GM12878 (cell line): ENCODE data around the gene SNRPA. TPM values are rescaled to one million over a fixed set of nuclear protein-coding genes. Genes with fewer than 3 reads are reported as not detected.

Source experiments
- ATAC-seq: fragments of 200-7000 bp; cut with Tn5 transposase; 3 replicates; pipeline ENCODE4 v1.9.1; 2020; ENCODE audit warnings: mild to moderate bottlenecking, moderate library complexity
- BruUV-seq: library from RNA; stranded (reverse); fragments of 400-500 nt; replicated peaks from 2 replicates; lab custom pipeline; 2021; lab: Mats Ljungman, UMichigan
- CTCF ChIA-PET: fragments of 300-600 bp; sonication (Branson Sonifier 250); formaldehyde crosslinking; extraction: SDS; loops from one replicate; lab custom pipeline; 2021; ENCODE audit warnings: inconsistent platforms; lab: Yijun Ruan, JAX
- POLR2A ChIA-PET: fragments of 350-600 bp; formaldehyde crosslinking; extraction: SDS; loops from one replicate; lab custom pipeline; 2021; ENCODE audit warnings: inconsistent platforms; lab: Charles Lee
- RAD21 ChIA-PET: fragments of 300-600 bp; sonication (Branson Sonifier 250); formaldehyde crosslinking; loops from one replicate; lab custom pipeline; 2023; ENCODE audit warnings: antibody characterized with exemption; ENCODE audit not compliant: unreplicated experiment; lab: Charles Lee
- SMC1A ChIA-PET: fragments of 300-600 bp; sonication (Branson Sonifier 250); formaldehyde crosslinking; loops from one replicate; lab custom pipeline; 2023; ENCODE audit not compliant: unreplicated experiment, uncharacterized antibody; lab: Charles Lee
- DNase-seq: peaks from one replicate; pipeline ENCODE4 v3.0.0-alpha.2; 2011; ENCODE audit warnings: low read depth, low spot score
- FAIRE-seq: peaks from 3 replicates; lab custom pipeline; 2011; peaks lifted over from hg19 to GRCh38; lab: Jason Lieb, UNC
- H2AFZ ChIP-seq: 2 replicates; pipeline ENCODE4 v1.6.0; 2011; ENCODE audit warnings: low read depth, low read length, control low read depth; ENCODE audit not compliant: control insufficient read depth
- H3K27ac ChIP-seq: 2 replicates; pipeline ENCODE4 v1.5.1; 2011; ENCODE audit warnings: control low read depth; ENCODE audit not compliant: control insufficient read depth, insufficient read depth
- H3K27me3 ChIP-seq, 2 experiments: replicated peaks in 1 of 2; 2 replicates each; pipeline versions ENCODE4 v1.6.0 to v1.6.1; 2011; ENCODE audit warnings: low read length in 1 of 2; ENCODE audit not compliant: control insufficient read depth in 2 of 2, insufficient read depth in 2 of 2
- H3K36me3 ChIP-seq, 2 experiments: 2 replicates each; pipeline ENCODE4 v1.5.1; 2011; ENCODE audit warnings: low read length in 1 of 2; ENCODE audit not compliant: control insufficient read depth in 2 of 2, insufficient read depth in 2 of 2
- H3K4me1 ChIP-seq: 2 replicates; pipeline ENCODE4 v1.6.1; 2011; ENCODE audit warnings: mild to moderate bottlenecking, low read length, moderate library complexity, mixed read lengths; ENCODE audit not compliant: control insufficient read depth, insufficient read depth
- H3K4me2 ChIP-seq: 2 replicates; pipeline ENCODE4 v1.6.0; 2011; ENCODE audit warnings: control low read depth; ENCODE audit not compliant: control insufficient read depth, insufficient read depth
- H3K4me3 ChIP-seq: fragments of 200-600 bp; sonication (generic); 2 replicates; pipeline ENCODE4 v1.5.1; 2016
- H3K79me2 ChIP-seq: 2 replicates; pipeline ENCODE4 v1.6.0; 2011; ENCODE audit warnings: low read length; ENCODE audit not compliant: control insufficient read depth, insufficient read depth
- H3K9ac ChIP-seq: 2 replicates; pipeline ENCODE4 v1.8.0; 2011; ENCODE audit warnings: low read length, control low read depth, mixed read lengths; ENCODE audit not compliant: control insufficient read depth, insufficient read depth
- H3K9me3 ChIP-seq: replicated peaks from 3 replicates; pipeline ENCODE4 v1.5.1; 2011; ENCODE audit warnings: mild to moderate bottlenecking, low read length; ENCODE audit not compliant: control insufficient read depth, insufficient read depth
- H4K20me1 ChIP-seq: 2 replicates; pipeline ENCODE4 v1.6.0; 2011; ENCODE audit not compliant: control insufficient read depth, insufficient read depth
- ATF7 ChIP-seq: fragments of 450-650 bp; IDR thresholded peaks from 2 replicates; pipeline ENCODE4 v1.6.1; 2016; ENCODE audit warnings: low read depth, mild to moderate bottlenecking
- CHD2 ChIP-seq: IDR thresholded peaks from 2 replicates; pipeline ENCODE4 v1.6.1; 2011; ENCODE audit warnings: low read depth, low read length, improper control_type of control experiment, borderline replicate concordance
- GATAD2B ChIP-seq: fragments of 450-650 bp; conservative IDR thresholded peaks from 2 replicates; pipeline ENCODE4 v1.6.1; 2017; ENCODE audit warnings: low read depth, mild to moderate bottlenecking, moderate library complexity
- IRF4 ChIP-seq: IDR thresholded peaks from 2 replicates; pipeline ENCODE4 v1.6.1; 2011; ENCODE audit warnings: low read depth, low read length
- NBN ChIP-seq: fragments of 450-650 bp; IDR thresholded peaks from 2 replicates; pipeline ENCODE4 v1.6.1; 2016
- RCOR1 ChIP-seq: conservative IDR thresholded peaks from 2 replicates; pipeline ENCODE4 v1.6.1; 2012; ENCODE audit warnings: low read depth, low read length, improper control_type of control experiment
- TCF12 ChIP-seq: IDR thresholded peaks from 2 replicates; pipeline ENCODE4 v1.6.1; 2011; ENCODE audit warnings: low read depth, mild to moderate bottlenecking, low read length
- WGBS: methylation state at CpG from one replicate; pipeline ENCODE4 v1.1.6; 2016; ENCODE audit warnings: low lambda C conversion rate; ENCODE audit not compliant: insufficient replicate concordance, insufficient coverage; ENCODE audit errors: missing lambda C conversion rate; 5-methylcytosine and 5-hydroxymethylcytosine counted together
- in situ Hi-C: fragments of 300-500 bp; cut with MboI; formaldehyde crosslinking; loops from 9 replicates; pipeline ENCODE4 v1.14.3; 2018; ENCODE audit warnings: mixed read lengths
- intact Hi-C: fragments of 100-400 bp; cut with micrococcal nuclease; formaldehyde crosslinking; loops from one replicate; pipeline ENCODE4 v1.14.2; 2022; ENCODE audit not compliant: unreplicated experiment
- polyA plus RNA-seq, 11 experiments: library from polyadenylated mRNA; depleted of rRNA in 4 of 11; unstranded in 6 of 11; stranded (reverse) in 5 of 11; fragments of >200 nt; fragmentation: Nextera tagmentation in 4 of 11; fragmentation: Illumina TruSeq in 1 of 11; extraction: Ambion mirVana in 4 of 11; extraction: Trizol in 1 of 11; gene quantifications; 1 replicate in 1 of 11; 2 replicates in 10 of 11; pipeline versions ENCODE4 v1.2.1 to v1.2.3, GENCODE V29; 2011 to 2016; ENCODE audit warnings: inconsistent platforms in 2 of 11, missing spikeins in 2 of 11, low read depth in 1 of 11
- total RNA-seq, 4 experiments: library from RNA; depleted of rRNA in 3 of 4; stranded (reverse); fragments of >200 nt in 3 of 4; fragmentation: Illumina TruSeq in 1 of 4; extraction: Trizol in 1 of 4; gene quantifications; 2 replicates each; pipeline versions ENCODE4 v1.2.1 to v1.2.3, GENCODE V29; 2013 to 2021
- TF ChIP-seq, protein P1 (sequence below): fragments of 450-650 bp; formaldehyde crosslinking; IDR thresholded peaks from 2 replicates; pipeline ENCODE4 v1.4.0; 2020; ENCODE audit warnings: mild to moderate bottlenecking, moderate library complexity
- TF ChIP-seq, protein P2 (sequence below): fragments of 450-650 bp; formaldehyde crosslinking; IDR thresholded peaks from 2 replicates; pipeline ENCODE4 v1.4.0; 2022; ENCODE audit warnings: mild to moderate bottlenecking, moderate library complexity

Gene SNRPA
- total and polyA plus RNA-seq, 10 of the 15 experiments (the other 5 are each of a cell fraction or from before 2014, with no cell fraction given), result 14.8 to 299 (median 202) TPM

DNA sequence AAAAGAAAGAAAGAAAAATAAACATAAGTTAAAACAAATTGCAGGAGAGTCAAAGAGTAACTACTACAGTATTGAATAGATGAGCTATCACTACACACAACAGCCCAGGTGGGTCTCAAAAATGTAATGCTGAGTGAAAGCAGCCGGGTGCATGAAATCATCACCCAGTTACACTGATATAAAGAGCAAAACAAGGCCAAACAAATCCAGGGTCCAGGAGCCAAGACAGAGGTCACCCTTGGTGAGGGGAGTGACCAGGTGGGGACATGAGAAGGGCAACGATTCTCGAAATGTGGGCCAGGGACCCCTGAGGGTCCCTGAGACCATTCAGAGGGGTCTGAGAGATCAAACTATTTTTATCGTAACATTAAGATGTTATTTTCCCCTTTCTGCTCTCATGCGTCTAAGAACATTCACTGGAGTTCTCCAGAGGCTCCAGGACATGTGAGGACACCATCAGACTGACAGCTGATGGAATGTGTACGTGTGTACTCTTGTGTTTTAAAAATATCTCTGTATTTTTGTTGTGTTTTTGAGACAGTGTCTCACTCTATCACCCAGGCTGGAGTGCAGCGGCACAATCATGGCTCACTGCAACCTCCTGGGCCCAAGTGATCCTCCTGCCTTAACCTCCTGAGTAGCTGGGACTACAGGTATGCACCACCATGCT lies 44.9 kb upstream of the SNRPA start:
- H3K27me3 ChIP-seq, result no peaks in the 10 kb centered on the region
- intact Hi-C loops (no loop called here), in situ Hi-C loops (no loop called here)
- H3K4me1 ChIP-seq, result no peaks in the 10 kb centered on the region
- no peak overlapping the region for H3K4me2 ChIP-seq
- TF ChIP-seq IRF4 (no peak), CHD2 (no peak), RCOR1 (no peak), GATAD2B (no peak), NBN (no peak), ATF7 (no peak), TCF12 (no peak)
- TF ChIP-seq, protein P1, sequence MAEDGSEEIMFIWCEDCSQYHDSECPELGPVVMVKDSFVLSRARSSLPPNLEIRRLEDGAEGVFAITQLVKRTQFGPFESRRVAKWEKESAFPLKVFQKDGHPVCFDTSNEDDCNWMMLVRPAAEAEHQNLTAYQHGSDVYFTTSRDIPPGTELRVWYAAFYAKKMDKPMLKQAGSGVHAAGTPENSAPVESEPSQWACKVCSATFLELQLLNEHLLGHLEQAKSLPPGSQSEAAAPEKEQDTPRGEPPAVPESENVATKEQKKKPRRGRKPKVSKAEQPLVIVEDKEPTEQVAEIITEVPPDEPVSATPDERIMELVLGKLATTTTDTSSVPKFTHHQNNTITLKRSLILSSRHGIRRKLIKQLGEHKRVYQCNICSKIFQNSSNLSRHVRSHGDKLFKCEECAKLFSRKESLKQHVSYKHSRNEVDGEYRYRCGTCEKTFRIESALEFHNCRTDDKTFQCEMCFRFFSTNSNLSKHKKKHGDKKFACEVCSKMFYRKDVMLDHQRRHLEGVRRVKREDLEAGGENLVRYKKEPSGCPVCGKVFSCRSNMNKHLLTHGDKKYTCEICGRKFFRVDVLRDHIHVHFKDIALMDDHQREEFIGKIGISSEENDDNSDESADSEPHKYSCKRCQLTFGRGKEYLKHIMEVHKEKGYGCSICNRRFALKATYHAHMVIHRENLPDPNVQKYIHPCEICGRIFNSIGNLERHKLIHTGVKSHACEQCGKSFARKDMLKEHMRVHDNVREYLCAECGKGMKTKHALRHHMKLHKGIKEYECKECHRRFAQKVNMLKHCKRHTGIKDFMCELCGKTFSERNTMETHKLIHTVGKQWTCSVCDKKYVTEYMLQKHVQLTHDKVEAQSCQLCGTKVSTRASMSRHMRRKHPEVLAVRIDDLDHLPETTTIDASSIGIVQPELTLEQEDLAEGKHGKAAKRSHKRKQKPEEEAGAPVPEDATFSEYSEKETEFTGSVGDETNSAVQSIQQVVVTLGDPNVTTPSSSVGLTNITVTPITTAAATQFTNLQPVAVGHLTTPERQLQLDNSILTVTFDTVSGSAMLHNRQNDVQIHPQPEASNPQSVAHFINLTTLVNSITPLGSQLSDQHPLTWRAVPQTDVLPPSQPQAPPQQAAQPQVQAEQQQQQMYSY (CRISPR knock-in tag), result no peak
- TF ChIP-seq, protein P2, sequence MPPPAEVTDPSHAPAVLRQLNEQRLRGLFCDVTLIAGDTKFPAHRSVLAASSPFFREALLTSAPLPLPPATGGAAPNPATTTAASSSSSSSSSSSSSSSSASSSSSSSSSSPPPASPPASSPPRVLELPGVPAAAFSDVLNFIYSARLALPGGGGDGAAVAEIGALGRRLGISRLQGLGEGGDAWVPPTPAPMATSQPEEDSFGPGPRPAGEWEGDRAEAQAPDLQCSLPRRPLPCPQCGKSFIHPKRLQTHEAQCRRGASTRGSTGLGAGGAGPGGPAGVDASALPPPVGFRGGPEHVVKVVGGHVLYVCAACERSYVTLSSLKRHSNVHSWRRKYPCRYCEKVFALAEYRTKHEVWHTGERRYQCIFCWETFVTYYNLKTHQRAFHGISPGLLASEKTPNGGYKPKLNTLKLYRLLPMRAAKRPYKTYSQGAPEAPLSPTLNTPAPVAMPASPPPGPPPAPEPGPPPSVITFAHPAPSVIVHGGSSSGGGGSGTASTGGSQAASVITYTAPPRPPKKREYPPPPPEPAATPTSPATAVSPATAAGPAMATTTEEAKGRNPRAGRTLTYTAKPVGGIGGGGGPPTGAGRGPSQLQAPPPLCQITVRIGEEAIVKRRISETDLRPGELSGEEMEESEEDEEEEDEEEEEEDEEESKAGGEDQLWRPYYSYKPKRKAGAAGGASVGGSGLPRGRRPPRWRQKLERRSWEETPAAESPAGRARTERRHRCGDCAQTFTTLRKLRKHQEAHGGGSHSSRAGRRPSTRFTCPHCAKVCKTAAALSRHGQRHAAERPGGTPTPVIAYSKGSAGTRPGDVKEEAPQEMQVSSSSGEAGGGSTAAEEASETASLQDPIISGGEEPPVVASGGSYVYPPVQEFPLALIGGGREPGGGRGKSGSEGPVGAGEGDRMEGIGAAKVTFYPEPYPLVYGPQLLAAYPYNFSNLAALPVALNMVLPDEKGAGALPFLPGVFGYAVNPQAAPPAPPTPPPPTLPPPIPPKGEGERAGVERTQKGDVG (CRISPR knock-in tag), result no peak
- H3K79me2 ChIP-seq, result no peaks in the 10 kb centered on the region
- RAD21 ChIA-PET, result no interaction called here
- WGBS, result 80% methylated on average over 7 of the region's 7 CpGs
- no peak for DNase-seq
- no peak for ATAC-seq
- CTCF ChIA-PET, result interaction anchor here (1.0 kb wide), 1 partner anchor 113 kb away, joined by 4 read pairs; no protein-coding TSS in a partner anchor
- no TSS peak for BruUV-seq
- POLR2A ChIA-PET, result interaction anchor here (0.6 to 0.9 kb wide), 2 partner anchors 11 to 226 kb away, joined by 3 read pairs; partner anchors contain the start of genes COQ8B and ITPKC
- H3K9me3 ChIP-seq, result no peaks in the 10 kb centered on the region
- no peak overlapping the region for H3K27ac ChIP-seq
- H3K4me3 ChIP-seq, result no peak overlapping the region
- SMC1A ChIA-PET, result no interaction called here
- H4K20me1 ChIP-seq, result no peaks in the 10 kb centered on the region
- H2AFZ ChIP-seq, result no peak overlapping the region
- H3K36me3 ChIP-seq, result peaks cover 0 to 7% of the 10 kb centered on the region in 2 experiments; a peak in 2 of 4 replicates
- H3K9ac ChIP-seq, result no peak overlapping the region
- FAIRE-seq, result no peak
